ENCODE results near the gene BSDC1.

BSDC1 gene

DNA sequence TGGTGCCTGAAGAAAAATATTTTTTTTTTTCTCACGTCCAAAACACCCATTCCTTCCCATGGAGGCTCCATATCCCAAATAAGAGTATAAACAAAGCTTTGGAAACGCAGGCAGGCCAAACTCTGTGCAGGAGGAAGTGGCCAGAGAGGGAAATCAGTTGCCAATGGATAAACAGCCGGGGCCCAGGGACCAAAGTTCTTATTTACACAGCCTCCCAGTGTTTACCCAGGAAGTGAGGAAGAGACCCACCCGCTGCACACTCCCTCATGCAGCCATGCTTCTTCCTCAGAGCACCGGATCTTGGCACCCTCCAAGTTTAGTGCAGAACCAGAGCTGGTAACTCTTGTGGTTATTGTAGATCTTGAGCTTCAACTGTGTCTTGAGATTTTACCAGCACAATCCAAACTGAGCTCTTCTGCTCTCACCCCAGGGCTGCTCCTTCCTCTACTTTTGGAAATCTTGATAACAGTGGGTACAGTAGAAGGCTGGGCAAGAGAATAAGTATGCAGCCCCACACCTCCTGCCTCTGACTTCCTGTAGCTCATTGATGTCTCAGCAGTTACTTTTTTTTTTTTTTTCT, 72.4 kb downstream of the BSDC1 start:
- H3K4me1 Mint-ChIP-seq = peaks cover 55% of the 10 kb centered on the region
- H3K4me3 Mint-ChIP-seq = peak overlapping the region; percentile 46
- no peaks in the 10 kb centered on the region for H3K27me3 Mint-ChIP-seq
- no peaks in the 10 kb centered on the region for H3K9me3 Mint-ChIP-seq
- ATAC-seq = peak; percentile 55
- H3K27ac Mint-ChIP-seq = peak overlapping the region; percentile 86
- peaks cover 25% of the 10 kb centered on the region for H3K36me3 Mint-ChIP-seq

DNA sequence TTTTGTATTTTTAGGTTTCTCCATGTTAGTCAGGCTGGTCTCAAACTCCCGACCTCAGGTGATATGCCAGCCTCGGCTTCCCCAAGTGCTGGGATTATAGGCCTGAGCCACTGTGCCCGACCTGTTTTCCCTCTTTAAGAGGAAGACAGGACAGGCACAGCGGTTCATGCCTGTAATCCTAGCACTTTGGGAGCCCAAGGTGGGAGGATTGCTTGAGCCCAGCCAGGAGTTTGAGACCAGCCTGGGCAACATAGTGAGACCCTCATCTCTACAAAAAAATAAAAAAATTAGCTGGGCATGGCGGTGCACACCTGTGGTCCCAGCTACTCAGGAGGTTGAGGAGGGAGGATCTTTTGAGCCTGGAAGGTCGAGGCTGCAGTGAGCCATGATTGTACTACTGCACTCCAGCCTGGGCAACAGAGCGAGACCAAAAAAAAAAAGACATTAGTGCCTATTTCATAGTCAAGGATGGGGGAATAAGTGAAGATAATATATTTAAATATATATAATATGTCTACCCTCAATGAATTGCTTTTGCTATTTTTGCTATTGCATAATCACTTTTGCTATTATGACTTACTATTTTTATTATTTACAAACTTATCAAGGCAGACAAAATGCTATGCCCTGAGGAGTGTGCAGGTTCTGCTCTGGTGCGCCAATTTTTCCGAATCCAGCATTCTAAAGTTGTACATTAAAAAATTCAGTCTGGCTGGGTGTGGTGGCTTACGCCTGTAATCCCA, 75.9 kb downstream of the BSDC1 start:
- H3K36me3 Mint-ChIP-seq = peaks cover 25% of the 10 kb centered on the region
- ATAC-seq = no peak
- H3K27ac Mint-ChIP-seq = peak overlapping the region; percentile 94
- H3K4me1 Mint-ChIP-seq = peaks cover 62% of the 10 kb centered on the region
- no peaks in the 10 kb centered on the region for H3K9me3 Mint-ChIP-seq
- H3K27me3 Mint-ChIP-seq = no peaks in the 10 kb centered on the region
- H3K4me3 Mint-ChIP-seq = no peak overlapping the region

DNA sequence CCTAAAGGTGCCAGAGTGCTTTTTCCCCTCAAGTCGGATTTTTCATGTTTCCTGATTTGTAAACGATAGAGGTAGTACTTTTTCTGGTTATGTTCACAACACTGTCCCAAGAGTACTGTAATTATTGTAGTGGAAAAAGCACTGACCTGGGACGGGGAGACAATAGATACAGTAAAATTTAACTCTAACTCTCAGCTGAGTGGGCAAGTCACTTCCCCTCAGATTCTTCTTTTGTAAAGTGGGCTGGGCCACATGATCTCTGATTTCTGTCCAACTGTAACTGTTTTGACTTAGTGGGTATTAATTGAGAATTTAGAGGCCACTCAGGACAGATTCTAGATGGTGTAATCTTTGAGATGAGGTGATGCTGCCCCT, 77.4 kb downstream of the BSDC1 start:
- peaks cover 30% of the 10 kb centered on the region for H3K36me3 Mint-ChIP-seq
- ATAC-seq = peak; percentile 92

More for the DNA sequence above, 77.4 kb downstream of the BSDC1 start:
- peak overlapping the region; percentile 75 for H3K4me3 Mint-ChIP-seq
- H3K27me3 Mint-ChIP-seq = no peaks in the 10 kb centered on the region
- H3K4me1 Mint-ChIP-seq = peaks cover 51% of the 10 kb centered on the region
- H3K27ac Mint-ChIP-seq = peak overlapping the region; percentile 94
- no peaks in the 10 kb centered on the region for H3K9me3 Mint-ChIP-seq
